Activated gamma-delta T cell treated with anti-CD3 and anti-CD28 coated beads, Interleukin-2, amount 50 U/mL, for 16 hours (primary cell): Measurements from ENCODE around the gene IGF2BP2.
"Not testable (repeated sequence)": the region's sequence is repeated elsewhere in the genome, so short reads cannot be mapped to it uniquely, and the experiment has no call there.

Experiments
- DNase-seq: peaks from one replicate; pipeline ENCODE4 v3.0.0-alpha.2; 2020; ENCODE audit warnings: low read depth

Gene IGF2BP2

DNA sequence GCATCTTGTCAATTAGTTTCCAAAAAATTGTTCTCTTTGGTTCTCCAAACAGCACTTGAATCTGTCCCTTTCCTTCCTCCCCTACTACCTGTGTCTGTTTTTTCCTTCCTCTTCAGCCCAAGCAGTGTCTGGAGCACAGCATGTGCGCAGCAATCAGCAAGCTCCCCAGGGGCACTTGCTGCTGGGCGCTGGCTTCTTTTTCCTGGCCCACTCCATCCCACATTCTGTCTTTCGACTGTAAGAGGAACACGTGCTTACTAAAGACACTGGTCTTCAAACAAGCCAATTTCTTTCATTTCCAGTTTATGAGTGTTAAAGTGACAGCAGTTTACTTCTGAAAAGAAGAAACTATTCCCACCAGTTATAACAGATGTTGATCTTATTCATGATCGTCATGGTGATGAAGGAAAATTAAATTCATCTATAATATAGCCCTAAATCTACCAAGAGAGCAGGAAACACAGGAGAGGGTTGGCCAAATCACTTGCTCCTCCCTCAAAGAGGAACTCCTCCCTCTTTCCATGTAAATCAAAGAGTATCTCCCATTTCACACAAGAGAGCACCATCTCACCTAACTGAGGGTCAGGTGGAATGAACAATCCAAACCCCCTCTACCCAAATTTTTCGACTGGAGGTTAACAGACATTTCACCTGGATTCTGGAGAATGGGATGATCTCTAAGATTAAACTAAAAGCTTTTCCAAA lies 115.4 kb downstream of the IGF2BP2 start:
- DNase-seq: no peak

DNA sequence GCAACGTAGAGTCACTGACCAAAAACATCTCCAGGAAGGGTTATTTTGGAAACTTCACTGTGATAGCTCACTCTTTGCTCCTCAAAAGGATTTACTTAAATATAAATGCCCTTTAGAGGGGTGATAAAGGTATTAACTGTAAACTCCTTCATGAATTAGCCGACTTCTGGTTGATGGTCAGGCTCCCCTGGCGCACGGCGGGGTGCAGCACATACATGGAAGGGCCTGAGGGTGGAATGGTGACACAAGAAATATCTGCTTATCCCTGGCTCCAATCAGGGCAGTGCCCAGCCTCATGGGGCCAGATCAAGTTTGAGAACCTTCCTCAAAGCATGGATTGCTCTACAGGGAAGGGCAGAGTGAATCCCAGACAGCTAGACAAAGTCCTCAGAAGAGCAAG lies 116.5 kb downstream of the IGF2BP2 start:
- DNase-seq: no peak

DNA sequence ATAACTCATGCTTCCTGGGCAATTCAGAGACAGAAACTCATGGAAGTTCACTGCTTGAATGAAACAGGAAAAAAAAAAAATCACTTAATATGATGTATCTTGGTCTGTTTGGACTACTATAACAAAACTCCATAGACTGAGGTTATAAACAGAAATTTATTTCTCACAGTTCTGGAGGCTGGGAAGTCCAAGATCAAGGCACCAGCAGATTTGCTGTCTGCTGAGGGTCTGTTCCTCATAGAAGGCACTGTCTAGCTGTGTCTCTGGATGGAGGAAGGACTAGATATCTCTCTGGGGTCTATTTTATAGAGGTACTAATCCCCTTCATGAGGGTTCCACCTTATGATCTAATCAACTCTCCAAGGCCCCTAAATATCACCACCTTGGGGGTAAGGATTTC lies 119.3 kb downstream of the IGF2BP2 start:
- DNase-seq: no peak

DNA sequence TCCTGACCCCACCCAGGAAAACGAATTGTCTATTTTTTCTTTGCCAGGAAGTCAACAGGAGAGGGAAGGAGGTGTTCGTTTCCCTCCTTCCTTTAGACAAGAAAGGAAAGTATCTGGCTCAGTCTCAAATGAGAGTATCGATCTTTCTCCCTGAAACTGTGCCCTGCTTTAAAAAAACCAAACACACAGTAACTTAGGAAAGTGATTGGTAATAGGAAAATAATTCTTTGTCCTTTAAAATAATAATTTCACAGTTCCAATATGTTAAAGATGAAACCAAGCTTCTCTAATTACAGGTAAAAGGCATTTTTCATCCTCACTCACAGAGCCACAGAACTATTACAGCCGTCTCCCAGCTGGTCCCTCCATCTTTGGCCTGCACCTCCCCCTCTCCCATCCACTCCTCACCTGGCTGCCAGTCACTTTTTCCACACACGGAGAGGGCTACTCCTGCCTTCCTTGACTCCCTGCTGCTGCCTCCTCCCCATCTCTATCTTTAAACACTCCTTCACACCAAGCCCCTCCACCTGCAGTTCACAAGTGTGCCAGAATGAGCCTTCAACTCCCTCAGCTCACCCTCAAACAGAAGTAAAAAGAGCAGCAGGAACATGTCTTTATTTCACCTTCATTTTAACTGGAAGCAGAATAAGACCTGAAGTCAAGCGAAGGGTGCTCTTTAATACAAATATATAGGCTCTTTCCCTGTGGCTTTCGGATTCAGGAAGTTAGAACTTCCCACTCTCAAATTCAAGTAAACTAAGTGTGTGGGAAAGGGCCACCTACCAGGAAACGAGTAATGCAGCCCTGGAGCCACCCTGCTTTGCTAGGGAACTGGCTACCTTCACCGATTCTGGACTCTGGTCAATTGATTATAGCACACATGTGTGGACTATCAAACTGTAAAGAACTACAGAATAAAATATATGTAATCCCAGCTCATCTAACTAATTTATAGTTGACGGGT lies 122.3 kb downstream of the IGF2BP2 start:
- DNase-seq: no peak

DNA sequence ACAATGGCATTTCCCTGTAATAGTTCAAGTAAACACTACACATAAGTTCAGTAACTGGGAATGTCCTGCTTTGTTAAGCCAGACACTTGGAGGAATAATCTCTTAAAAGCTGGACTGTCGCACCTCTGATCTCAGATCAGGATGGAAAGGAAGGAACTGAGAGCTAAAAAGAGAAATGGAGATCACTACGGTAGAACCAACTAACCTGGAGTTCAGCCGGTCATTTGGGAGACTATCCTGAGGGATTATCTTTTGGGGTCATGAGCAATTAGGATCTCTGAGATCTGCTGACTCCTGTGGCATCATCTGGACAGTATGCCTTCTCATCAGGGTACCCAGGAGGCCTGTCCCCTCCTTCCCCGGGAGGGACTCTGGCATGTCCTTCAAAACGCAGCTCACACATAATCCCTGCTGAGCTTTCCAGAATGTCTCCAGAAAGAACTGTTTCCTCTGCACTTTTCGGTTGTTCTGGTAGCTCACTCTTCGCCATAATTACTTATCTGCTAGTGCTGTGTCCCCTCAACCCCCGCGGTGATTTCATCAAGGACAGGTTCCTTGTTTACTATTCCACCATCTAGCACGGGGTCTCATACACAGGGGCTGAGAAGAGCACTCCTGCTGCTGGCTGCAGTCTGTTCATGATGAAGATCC lies 123.1 kb downstream of the IGF2BP2 start:
- DNase-seq: no peak

DNA sequence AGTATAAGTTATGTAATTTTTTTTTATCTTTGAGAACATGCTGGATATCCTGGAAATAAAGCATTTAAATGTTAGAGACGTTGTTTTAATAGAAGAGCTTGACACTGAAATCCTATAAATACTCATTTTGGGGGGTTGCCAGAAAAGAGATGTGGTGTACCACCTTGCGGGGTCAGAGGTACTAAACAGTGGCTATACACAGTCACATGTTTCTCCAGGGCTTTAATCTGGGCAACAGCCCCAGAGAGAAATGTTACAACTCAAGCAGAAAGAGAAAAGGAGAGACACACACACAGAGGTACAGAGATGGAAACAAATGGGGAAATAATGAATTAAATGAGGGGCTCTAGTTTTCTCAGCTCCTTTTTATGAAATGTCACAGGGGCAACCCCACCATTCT lies 124.9 kb downstream of the IGF2BP2 start:
- no peak for DNase-seq

DNA sequence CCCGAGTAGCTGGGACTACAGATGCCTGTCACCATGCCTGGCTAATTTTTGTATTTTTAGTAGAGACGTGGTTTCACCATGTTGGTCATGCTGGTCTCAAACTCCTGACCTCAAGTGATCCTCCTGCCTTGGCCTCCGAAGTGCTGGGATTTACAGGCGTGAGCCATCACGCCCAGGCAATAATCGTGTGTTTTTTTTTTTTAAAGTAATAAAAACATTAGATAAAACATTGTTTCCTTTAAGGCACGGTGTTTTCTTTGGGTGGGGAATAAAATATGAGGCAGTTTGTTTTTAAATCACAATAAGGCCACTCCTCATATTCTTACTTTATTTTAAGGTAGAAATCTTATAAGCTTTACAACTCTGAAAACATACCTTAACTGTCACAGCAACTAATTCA lies 127.6 kb downstream of the IGF2BP2 start:
- DNase-seq: not testable (repeated sequence)

DNA sequence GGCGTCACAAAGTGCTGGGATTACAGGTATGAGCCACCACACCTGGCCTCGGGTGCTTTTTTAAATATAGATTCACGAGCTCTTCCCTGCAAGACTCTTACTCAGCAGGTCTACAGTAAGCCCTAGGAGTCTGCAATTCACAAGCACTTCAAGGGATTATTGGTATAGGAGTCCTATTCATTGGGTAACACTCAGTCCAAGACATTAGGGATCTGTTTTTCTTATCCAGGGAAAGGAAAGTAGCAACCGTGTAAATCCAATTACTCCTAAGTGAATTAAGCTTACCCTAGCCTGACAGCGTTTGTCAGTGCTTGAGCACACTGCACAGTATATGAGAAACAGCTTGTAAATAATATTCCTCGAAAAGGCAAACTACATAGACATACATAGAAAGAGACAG lies 128.8 kb downstream of the IGF2BP2 start:
- DNase-seq: no peak

DNA sequence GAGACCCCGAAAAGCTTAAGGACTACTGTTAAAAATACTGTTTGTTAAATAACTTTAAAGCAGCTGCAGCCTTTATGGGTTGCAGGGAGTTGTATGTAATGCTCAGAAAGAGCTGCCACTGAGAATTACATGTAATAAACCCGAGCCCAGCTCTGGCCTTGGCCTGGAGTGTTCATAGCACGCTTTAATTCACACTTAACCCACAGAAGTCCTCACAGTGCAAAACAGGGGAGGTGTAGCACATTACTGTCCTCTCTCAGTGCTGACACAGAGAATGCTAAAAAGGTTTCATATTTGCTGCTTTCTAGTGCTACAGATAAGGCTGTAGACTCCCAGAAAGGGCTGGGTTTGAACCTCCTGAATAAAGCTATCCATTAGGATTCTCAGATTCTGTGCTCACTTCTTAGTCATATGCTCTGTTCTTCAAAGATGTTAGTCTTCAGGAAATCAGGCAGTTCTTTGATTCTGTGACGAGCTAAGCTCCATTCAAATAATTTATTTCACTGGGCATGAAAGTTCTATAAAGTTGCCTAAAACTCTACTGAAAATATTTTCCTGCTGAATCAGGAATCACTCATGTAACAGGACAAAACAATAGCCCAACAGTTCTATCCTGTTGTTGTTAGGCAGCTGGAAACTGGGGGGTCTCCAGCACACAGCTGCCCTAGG lies 130.7 kb downstream of the IGF2BP2 start:
- DNase-seq: no peak

DNA sequence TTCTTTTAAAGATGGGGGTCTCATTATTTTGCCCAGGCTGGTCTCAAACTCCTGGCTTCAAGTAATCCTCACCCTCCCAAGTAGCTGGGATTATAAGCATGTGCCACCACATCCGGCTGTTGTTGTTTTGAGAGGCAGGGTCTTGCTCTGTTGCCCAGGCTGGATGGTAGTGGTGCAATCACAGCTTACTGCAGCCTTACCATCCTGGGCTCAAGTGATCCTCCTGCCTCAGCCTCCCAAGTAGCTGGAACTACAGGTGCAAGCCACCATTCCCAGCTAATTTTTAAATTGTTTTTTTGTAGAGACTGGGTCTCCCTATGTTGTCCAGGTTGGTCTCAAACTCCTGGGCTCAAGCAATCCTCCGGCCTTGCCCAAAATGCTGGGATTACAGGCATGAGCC lies 133.2 kb downstream of the IGF2BP2 start:
- no peak for DNase-seq

DNA sequence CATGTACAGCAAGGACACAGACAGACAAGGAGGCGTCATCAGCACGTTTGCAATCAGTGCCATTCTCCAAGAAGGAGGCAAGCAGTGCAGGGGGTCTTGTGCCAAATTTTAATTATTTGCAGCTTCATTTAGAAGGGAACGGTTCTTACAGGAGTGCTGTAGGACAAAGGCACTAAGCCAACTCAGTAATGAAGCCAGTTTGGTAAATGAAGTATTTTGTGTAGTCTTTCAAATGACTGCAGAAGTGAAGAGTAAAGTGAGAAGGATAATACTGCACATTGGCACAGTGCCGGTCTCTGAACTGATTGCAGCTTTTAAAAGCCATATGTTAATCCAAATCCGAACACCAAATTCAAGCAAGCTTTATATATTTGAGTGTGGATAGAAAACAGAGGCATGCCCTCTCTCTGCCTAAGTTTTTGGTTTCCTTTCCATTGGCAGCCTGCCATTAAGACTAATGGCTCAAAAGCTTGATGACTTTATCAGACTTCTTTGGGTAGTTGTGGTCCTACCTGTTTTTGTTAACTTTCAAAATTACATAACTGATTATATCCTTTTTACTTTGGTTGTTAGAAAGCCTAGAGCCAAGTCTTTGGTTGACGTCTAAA lies 137.5 kb downstream of the IGF2BP2 start:
- no peak for DNase-seq

DNA sequence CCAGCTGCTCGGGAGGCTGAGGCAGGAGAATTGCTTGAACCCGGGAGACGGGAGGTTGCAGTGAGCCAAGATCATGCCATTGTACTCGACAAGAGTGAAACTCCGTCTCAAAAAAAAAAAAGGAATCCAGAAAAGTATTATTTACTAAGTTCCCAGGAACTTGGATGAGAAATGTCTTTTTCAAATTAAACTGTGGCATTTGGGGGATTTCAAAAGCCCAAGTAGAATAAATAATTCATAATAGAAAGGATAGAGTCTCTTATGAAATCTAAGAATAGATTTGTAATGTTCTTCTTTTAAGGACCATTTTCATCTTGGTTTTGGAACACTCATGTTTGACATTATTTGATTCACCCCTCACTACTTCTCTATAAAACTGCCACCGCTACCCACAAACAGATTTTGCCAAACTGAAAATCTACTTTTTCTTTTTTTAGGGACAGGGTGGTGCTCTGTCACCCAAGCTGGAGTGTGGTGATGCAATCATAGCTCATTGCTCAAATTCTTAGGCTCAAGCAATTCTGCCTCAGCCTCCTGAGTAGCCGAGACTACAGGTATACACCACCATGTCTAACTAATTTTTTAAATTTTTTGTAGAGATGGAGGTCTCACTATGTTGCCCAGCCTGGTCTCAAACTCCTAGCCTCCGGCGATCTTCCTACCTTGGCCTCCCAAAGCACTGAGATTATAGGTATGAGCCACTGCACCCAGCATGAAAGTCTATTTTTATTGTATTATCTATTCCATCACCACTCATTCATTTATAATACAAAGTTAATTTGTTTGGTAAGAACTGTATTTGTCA lies 139.4 kb downstream of the IGF2BP2 start:
- no peak for DNase-seq

DNA sequence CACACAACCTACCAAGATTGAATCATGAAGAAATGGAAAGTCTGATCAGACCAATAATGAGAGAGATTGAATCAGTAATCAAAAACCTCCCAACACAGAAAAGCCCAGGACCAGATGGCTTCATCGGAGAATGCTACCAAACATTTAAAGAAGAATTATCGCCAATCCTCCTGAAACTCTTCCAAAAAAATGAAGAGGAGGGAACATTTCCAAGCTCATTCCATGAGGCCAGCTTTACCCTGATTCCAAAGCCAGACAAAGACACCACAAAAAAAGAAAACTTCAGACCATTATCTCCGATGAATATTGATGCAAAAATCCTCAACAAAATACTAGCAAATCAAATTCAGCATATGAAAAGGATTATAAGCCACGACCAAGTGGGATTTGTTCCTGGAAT lies 144.6 kb downstream of the IGF2BP2 start:
- DNase-seq: no peak

DNA sequence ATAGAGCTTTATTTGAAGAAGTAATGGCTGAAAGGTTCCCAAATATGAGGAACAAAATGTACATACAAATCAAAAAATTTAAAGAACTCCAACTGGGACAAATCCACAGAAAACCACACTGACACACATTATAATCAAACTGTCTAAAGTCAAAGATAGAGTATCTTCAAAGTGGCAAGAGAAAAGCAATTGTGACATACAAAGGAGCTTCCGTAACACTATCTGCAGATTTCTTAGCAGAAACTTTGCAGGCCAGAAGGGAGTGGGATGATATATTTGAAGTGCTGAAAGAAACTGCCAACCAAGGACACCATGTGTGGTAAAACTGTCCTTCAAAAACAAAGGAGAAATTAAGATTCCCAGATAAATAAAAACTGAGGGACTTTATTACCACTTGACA lies 146.8 kb downstream of the IGF2BP2 start:
- DNase-seq: no peak

DNA sequence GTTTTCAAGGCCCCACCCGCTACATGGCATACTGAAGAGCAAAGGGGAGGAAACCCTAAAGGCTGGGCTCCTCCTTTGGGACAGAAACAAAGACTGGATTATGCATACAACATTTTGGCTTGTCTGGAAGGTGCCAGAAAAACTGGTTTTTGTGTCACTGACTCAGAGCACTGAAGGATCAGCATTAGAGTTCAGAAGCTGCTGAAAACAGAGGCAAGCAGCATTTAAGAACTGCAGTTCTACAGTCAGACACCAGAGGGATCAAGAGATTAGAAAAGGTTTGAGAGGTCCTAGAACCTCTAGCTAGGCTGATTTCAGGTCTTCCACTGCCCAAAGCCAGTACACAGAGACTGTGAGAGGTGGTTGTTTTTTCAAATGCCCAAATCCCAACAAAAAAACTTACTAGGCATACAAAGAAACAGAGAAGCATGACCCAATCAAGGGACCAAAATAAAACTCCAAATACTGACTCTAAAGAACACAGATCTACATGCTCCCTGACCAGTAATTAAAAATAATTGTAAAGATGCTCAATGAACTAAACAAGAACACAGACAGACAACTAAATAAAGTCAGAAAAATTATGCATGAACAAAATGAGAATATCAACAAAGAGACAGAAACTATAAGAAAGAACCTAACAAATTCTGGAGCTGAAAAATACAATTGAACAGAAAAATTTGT lies 147.6 kb downstream of the IGF2BP2 start:
- no peak for DNase-seq

DNA sequence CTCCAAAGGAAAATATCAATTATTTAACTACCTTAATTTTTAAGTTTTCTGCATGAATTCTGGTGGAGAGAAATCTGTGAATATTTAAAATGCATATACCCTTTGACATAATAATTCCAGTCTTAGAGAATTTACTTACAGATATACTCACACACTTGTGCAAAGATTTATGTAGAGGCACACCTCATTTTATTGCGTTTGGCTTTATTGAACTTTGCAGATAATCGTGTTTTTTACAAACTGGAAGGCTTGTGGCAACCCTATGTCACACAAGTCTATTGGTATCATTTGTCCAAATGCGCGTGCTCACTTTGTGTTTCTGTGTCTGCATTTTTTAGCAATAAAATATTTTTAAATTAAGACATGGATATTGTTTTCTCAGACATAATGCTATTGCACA lies 157.3 kb downstream of the IGF2BP2 start:
- no peak for DNase-seq

DNA sequence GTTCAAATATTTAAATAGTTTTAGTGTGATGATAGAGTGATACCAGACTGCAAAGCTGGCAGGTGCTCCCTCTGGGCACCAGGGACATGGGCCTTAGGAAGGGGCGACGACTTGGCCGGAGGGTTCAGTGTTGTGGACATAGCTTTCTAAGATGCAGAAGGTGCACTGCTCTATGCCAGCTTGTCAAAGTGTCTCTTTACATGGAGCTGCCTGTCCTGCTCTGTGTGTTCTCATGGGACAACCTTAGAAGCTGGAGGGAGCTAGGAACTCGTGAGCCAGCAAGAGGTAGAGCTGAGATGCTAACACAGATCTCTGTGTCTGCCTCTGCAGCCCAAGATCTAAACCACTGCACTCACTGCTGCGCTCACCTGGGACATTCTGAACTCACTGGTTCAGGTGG lies 160.9 kb downstream of the IGF2BP2 start:
- DNase-seq: no peak

DNA sequence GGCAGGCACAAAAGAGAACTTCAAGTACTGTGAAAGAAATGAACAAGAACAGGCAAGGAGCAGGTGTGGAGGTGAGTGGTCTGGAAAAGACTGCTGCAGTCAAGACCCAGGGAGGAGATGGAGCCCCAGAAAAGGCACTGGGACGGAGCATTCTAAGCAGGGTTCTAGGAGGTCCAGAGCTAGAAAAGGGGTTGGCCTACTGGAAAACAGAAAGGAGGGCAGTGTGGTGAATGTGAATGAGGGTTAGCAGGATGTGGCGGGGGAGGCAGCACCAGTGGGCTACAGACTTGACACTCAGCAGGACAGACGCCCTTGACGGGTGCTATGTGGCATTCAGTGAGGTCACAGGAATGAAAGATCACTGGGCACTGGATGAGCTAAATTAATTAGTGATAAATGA lies 163.1 kb downstream of the IGF2BP2 start:
- no peak for DNase-seq

DNA sequence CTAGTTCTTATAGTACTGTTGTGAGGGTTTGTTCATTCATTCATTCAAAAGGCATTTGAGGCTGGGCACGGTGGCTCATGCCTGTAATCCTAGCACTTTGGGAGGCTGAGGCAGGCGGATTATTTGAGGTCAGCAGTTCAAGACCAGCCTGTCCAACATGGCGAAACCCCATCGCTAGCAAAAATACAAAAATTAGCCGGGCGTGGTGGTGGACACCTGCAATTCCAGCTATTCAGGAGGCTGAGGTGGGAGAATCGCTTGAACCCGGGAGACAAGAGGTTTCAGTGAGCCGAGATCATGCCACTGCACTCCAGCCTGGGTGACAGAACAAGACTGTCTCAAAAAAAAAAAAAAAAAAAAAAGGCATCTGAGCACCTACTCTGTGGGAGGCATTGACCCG lies 163.5 kb downstream of the IGF2BP2 start:
- not testable (repeated sequence) for DNase-seq
